Stimulated activated CD4-positive, alpha-beta T cell treated with anti-CD3 and anti-CD28 coated beads, Interleukin-4, amount 100 ng/mL, for 24 hours (primary cell): Measurements from ENCODE around the gene AIRE.

Experiments
- DNase-seq: peaks from one replicate; pipeline ENCODE4 v3.0.0-alpha.2; 2020

The AIRE gene

DNA sequence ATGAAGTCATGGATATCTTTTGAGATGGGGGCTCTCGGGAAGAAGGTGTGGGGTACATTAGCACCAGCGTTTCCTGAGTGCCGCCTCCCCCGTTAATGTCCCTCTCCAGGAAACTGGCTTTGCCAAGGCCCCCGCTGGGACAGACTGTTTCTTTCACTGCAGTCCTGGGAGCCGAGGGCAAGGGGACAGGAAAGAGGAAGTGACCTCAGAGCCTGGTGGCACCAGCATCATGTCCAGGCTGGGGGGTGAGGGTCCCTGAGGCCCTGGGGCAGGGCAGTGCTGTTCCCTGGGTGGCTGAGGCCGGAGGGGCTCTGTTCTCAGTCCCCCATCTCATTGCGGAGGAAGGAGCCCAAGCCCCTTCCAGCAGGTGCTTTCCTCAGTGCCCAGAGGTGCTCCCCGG, 20.0 kb downstream of the AIRE start:
- no peak for DNase-seq

DNA sequence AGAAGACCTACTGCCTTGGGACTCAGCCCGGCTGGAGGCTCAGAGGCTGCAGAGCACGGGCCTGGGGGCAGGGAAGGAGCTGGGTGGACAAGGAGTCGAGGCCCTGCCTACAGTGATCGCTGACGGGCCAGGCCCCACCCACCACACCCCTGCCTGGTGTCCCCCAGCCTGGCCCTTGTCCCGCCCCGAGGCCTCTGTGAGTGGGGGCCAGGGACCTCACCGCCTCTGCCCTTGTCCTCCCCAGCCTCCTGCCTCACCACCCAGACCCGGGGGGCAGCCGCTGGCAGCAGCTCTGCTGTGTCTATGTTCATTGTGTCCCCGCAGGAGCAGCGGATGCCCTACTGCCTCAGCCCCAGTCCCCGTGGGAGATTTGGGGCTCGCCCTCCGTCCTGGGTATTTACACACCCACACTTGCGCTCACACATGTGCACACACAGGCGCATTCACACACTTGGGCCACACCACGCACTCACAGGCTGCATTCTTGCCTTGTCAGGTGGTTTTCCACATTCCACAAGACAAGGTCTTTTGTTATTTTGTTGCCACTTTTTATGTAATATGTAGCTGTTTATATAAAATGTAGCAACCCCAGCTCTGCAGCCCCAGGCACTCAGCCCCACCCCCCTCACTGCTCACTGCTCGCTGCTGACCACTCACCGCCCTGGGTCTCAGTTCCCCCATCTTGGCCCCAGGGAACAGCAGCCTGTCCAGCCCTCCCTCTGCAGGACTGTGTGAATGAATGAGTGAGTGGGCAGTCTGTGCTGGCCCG, 21.4 kb downstream of the AIRE start:
- no peak for DNase-seq

DNA sequence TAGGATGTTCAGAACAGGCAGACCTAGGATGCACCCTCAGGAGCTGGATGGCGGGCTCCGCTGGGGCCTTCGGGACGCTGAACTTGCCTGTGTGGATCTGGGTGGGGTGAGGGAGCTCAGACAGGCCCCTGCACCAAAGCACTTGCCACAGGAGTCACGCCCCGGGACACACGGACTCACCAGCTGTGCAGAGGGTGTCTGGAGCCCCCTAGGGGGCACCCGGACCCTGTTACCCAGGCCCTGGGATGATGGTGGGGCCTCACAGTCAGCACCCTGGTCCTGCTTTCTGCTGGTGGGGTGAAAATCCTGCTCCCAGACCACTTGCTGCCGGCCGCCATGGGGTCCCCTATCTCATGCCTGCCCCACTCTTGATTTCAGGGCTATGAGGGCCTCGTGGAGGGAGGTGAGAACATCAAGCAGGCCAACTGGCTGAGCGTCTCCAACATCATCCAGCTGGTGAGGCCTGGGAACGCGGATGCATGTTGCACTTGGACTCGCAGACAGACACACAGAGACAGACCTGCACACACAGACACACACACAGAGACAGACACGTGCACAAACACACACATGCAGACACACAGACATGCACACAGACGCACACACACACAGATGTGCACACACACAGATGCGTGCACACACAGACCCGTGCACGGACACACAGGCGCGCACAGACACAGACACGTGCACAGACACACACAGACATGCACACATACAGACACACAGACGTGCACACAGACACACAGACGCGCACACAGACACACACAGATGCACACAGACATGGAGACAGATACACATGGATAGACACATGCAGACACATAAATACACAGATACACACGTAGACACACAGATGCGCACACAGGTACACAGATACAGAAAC, 25.2 kb downstream of the AIRE start:
- no peak for DNase-seq

DNA sequence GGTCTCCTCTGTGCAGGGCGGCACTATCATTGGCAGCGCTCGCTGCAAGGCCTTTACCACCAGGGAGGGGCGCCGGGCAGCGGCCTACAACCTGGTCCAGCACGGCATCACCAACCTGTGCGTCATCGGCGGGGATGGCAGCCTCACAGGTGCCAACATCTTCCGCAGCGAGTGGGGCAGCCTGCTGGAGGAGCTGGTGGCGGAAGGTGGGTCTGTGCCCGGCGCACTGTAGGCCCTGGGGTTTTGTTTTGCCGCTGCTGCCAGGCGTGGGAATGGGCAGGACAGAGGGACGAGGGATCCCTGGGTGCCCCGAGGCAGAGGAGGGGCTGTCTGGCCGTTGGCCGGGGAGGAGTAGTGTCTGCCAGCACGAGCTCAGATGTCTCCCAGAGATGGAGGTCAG, 26.4 kb downstream of the AIRE start:
- no peak for DNase-seq

DNA sequence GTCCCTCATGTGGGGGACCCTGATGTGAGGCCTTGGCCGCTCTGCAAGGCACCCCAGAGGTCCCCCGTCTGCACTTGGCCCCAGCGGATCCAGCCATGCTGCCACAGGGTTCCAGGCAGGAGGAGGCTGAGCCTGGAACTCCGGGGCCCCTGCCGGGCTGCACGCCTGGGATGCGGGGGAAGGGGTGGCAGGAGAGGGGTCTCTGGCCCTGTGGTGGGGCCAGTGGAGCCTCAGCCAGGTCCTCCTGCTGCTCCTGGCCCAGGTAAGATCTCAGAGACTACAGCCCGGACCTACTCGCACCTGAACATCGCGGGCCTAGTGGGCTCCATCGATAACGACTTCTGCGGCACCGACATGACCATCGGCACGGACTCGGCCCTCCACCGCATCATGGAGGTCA, 27.0 kb downstream of the AIRE start:
- no peak for DNase-seq

DNA sequence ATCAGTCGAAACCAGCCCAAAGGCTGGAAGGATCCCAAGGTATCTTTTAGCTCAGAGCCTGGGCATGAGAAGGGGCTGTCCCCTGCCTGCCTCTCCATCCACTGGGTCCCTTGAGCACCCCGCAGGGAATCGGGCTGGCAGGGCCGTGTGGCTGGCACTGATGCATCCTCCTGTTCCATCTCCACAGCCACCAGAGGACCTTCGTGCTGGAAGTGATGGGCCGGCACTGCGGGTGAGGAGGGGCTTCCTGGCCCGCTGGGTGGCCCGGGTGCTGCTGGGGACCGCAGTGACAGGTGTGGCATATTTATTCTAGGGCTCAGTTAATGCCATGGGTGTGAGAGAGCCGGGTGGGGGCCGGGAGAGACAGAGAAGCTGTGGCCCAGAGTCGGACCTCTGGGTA, 27.8 kb downstream of the AIRE start:
- no peak for DNase-seq

DNA sequence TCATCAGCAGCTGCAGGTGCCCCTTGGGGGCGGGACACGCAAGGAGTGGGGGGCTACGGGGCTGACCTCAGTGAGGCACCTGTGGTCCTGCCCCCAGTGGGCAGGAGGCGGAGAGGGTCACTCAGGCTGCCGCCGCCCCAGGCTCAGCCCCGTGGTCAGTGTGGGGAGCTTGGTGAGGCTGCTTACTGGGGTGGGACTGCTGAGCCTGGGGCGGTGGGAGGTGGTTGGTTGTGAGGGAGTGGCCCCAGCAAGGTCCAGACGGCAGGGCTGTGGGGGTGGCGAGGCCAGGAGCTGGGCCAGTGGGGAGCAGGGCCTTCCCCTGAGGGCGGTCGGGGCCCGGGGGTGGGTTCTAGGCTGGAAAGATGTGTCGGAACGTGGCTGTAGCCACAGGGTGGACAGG, 28.5 kb downstream of the AIRE start:
- DNase-seq = no peak

DNA sequence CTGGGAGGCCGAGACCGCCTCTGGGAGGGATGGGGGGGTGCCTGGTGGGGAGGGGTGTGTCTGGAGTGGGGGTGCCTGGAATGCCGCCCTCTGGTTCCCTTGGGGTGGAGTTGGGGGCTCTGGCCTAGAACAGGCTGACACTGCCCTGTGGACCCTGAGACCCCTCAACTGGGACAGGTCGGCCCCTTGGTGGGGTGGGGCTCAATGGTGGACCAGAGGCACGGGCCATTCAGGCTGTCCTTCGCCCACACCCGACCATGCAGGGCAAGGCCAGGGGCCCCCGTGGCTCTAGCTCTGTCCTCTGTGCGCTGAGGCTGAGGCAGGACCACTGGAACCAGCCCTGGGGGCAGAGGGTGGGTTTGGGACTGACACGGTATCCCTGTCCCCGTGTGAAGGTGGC, 28.9 kb downstream of the AIRE start:
- no peak for DNase-seq

DNA sequence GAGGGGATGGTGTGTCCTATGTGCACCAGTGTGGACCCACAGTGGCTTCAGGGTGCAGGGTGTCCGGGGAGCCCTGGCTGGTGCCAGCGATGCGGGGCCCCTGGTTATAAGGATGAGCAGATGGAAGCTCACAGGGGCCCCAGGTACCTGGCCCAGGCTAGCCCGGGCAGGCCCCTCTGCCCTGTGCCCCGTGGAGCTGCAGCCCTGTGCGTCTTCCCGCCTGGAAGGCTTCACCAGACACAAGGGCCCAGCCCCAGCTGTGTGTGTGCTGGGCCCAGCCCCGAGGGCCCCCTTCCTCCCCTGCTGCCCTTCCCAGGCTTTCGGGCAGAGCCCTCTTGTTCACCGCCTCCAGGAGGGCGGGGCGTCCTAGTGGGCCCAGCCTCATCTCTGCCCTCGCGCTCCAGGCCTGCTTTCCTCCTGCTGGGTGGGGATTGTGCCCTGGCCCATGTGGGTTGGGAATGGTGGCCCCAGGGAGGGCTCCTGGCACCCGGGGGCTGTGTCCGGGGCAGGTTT, 30.1 kb downstream of the AIRE start:
- no peak for DNase-seq

DNA sequence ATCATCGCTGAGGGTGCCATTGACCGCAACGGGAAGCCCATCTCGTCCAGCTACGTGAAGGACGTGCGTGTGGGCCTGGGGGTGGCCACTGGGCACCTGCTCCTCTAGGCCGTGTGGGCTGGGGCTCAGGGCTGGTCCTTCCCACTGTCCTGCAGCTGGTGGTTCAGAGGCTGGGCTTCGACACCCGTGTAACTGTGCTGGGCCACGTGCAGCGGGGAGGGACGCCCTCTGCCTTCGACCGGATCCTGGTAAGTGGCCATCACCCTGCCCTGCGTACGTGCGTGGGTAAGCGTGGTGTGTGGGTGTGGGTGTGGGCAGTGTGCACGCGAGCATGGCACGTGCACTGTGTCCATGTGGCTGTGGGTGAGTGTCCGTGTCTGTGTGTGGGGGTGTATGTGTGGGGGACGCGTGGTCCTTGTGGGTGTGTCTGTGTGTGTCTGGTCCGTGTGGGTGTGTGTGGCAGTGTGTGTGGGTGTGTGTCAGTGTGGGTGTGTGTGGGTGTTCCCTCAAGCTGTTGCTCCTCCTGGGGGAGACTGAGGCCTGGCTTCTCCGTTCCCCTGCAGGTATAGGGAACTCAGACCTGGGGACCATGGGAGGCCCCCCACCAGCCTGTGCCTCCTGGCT, 30.7 kb downstream of the AIRE start:
- DNase-seq = no peak

DNA sequence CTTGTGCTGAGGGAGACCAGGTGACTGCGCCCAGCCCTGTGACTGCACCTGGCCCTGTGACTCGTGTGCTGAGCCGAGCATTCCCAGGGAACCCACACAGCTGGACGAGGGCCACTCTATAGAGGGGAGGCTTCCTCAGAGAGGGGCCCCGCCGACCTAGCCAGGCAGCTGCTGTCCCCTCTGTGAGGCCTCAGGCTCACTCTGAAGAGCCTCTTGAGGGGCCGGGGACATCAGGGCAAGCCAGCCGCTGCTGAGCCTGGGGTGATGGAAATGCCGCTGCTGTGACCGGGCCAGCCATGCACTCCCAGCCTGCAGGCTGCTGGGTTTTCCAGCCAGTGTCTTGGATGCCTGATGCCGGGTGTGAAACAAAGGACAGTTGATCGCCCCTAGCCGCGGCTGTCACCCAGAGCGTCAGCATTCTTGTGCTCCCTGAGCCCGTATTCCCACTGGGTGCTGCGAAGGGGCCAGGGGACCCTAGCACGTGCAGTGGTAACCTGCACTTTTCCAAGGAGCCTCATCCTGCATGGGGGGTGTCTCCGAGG, 31.6 kb downstream of the AIRE start:
- DNase-seq = no peak

DNA sequence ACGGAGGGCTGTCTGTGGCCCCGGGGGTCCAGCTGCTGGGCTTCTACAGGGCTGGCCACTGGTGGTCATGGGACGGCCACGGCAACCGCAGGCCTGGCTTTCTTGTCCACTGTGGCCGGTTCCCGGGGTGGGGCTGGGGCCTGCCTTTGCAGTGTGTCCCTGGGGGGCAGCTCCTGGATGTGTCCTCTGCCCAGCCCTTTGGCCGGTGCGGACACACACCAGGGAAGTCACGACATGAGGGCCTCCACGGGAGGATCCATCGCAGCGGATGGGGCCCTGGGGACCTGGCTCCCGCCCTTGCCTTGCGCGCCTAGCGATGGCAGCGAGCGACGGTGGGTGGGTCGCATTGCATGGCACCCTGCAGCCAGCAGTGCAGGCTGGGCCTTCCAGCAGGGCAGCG, 32.2 kb downstream of the AIRE start:
- DNase-seq = no peak

DNA sequence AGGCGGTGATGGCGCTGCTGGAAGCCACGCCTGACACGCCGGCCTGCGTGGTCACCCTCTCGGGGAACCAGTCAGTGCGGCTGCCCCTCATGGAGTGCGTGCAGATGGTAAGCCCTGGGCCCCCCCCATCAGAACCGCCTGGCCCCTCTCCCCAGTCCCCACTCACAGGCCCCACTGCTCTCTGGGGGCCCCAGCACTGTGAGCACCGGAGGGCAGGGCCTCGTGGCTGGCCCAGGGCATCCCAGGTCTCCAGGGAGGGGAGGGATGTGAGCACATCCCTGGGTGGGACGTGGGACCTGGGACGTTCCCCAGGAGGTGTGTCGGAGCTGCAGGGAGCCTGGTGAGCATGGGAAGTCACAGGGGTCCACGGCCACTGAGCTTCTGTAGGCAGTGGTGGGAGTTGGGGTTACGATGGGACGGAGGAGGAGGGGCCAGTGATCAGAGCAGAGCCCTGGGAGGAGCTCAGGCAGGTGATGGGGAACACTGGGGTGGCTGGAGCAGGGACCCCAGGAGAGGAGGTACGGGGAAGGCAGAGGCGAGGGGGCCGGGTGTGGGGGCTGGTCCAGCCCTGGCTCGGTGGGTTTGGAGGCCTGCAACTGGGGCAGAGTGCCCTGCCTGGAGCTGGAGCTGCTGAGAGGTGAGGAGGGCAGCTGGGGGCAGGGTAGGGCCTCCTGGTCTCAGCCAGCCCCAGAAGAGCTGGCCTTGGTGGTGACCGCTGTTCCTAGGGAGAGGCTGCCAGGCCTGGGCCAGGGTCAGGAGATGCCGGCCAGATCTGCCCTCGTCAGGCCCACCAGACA, 33.0 kb downstream of the AIRE start:
- no peak for DNase-seq

DNA sequence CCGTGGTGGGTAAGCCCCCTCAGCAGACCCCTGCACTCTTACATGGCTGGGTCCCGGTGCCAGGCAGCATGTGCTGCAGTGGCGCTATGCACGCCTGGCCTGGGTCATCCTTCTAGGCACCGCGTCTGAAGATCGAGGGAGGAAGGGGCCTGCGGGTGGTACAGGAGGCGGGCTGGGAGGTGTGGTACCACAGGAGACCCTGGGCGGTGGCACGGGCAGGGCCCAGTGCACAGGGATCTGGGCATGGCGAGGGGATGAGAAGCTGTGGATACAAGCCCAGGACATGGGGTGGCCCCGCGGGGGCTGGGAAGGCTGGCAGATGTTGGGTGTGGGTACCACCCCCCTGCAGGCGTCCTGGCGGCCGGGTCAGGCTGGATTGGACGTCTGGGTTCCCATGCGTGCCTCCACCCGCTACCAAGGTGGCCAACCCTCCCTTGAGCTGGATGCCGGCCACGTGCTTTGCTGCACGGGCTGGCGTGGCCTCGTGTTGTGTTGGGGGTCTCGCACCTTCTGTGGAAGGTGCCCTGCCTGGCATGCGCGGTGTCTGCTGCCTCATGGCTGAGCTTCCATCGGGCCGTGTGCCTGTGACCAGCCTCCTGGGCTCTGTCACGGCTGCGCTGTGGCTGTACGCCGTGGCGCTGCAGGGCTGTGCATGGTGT, 33.9 kb downstream of the AIRE start:
- DNase-seq = no peak

DNA sequence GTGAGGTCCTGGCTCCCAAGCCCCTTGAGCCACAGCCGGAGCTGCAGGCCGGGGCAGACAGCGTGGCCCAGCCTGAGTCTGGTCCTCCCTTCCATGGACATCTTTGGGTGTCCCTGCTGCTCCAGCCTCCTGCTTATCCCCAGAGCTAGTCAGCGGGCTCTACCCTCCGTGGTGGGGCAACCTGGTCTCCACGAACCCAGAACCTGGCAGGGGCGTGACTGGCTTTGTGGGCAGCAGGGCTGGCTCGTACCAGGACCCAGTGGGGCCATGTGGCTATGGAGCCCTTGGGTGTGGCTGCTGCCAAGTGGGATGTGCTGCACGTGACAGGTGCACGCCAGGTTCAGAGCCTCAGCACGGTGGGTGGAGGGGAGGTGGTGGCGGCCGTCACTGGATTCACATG, 35.2 kb downstream of the AIRE start:
- DNase-seq = no peak

DNA sequence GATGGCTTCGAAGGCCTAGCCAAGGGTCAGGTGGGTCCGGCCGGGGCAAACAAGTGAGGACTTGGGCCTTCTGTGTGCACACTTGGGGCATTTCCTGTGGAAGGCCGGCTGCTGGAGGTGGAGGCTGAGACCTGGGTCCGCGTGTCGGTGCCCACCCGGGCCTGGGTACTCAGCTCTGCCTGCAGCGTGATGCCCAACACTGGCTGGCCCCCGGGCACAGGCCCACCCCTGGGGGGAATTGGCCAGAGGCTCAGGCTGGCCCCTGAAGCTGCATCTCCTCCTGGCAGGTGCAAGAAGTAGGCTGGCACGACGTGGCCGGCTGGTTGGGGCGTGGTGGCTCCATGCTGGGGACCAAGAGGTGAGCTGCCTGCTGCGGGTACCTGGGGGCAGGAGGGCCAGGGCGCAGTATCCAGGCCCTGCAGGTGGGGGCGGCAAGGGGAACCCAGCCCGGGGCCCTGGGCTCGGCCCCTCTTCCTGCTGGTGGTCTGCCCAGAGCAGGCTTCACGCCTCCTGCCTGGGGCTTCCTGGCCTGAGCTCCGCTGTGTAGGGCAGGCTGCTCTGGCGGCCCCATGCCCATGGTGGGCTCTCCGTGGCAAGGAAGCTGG, 36.3 kb downstream of the AIRE start:
- DNase-seq = no peak

DNA sequence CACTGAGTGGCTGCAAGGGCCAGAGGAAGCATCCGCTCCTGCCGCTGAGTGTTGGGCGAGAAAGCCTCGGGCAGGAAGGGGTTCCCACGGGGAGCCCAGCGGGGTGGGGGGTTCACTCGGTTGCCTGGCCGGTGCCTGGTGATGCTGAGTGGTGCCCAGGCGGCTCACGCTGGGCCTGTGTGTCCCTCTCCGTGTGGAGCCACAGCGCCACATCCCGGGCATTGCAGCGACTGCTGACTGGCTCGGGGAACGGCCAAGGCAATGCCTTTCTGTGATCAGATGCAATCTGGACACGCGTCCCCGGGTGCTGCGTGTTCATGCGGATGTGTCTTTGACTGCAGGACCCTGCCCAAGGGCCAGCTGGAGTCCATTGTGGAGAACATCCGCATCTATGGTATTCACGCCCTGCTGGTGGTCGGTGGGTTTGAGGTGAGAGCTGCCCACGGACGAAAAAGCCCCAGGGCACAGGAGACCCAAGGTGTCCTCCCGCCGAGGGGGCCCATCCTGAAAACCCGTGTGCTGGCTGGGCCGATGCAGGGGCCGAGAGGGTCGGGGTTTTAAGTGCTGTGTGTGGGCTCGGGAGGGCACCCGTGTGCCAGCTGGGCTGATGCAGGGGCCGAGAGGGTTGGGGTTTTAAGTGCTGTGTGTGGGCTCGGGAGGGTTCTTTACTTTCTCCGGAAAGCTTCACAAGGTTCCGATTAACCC, 37.1 kb downstream of the AIRE start:
- DNase-seq = no peak

DNA sequence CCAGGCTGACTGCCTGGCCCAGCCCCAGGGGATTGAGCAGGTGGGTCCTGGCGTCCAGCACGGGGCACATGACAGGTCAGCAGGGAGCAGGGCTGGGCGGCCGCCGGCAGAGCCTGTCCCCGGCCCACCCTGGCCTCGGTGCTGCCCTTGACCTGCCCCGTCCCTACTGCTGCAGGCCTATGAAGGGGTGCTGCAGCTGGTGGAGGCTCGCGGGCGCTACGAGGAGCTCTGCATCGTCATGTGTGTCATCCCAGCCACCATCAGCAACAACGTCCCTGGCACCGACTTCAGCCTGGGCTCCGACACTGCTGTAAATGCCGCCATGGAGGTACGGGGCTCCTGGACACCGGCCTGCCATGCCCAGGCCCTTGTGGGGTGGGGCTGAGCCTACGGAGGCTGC, 37.9 kb downstream of the AIRE start:
- no peak for DNase-seq

DNA sequence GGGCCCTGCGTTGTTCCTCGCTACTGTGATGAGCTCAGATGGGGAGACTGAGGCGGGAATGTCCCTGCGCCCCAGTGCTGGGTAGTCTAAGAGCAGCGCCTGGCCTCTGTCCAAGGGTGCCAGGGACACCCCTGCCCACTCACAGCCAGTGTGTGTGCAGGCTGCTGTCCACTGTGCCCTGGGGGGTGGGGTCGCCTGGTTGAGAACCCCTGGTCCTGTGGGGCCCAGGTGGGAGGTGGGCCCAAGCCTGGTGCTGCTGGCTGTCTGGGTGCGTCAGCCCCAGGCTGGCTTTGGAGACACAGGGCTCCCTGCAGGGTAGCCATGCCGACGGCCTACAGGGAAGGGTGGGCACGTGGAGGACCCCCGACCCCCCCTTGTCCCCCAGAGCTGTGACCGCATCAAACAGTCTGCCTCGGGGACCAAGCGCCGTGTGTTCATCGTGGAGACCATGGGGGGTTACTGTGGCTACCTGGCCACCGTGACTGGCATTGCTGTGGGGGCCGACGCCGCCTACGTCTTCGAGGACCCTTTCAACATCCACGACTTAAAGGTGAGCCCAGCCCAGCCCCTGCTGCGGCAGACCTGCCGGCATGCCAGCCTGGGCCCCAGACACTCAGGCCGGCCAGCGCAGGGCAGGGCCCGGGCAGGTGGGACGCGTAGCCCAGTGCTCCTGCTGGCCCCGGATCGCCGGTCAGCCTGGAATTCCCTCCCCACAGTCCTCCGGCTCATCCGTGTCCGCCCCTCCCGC, 38.6 kb downstream of the AIRE start:
- no peak for DNase-seq

DNA sequence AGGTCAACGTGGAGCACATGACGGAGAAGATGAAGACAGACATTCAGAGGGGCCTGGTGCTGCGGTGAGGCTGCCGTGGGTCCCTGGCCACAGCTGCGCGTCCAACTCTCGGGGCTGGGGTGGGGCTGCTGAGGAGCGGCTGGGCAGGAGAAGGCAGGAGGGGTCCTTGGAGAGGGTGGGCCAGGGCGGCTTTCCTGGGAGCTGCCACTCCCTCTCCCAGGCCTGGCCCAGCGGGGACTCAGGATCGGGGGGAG, 39.1 kb downstream of the AIRE start:
- no peak for DNase-seq
